H1 (cell line): Measurements from ENCODE around the gene SLC39A9. TPM values are rescaled to one million over a fixed set of nuclear protein-coding genes. Genes with fewer than 3 reads are reported as not detected.
"Not testable (repeated sequence)": the region's sequence is repeated elsewhere in the genome, so short reads cannot be mapped to it uniquely, and the experiment has no call there.

Experiments used
- CTCF ChIA-PET: fragments of 300-600 bp; sonication (Branson Sonifier 250); formaldehyde crosslinking; loops from one replicate; lab custom pipeline; 2021; ENCODE audit not compliant: partially characterized antibody; lab: Charles Lee
- POLR2A ChIA-PET: fragments of 300-600 bp; sonication (Branson Sonifier 250); formaldehyde crosslinking; loops from one replicate; lab custom pipeline; 2021; ENCODE audit warnings: inconsistent platforms; ENCODE audit not compliant: partially characterized antibody; lab: Charles Lee
- DNase-seq, 2 experiments: peaks; one replicate each; pipeline versions ENCODE4 v3.0.0 to v3.0.0-alpha.2; 2010 to 2022; ENCODE audit warnings: low spot score in 2 of 2, low read depth in 1 of 2, mixed read lengths in 1 of 2
- FAIRE-seq: peaks from 2 replicates; lab custom pipeline; 2011; peaks lifted over from hg19 to GRCh38; lab: Jason Lieb, UNC
- H2AFZ ChIP-seq: 2 replicates; pipeline ENCODE4 v1.8.1; 2012; ENCODE audit warnings: low read length, inconsistent platforms
- H2AK5ac ChIP-seq: 2 replicates; pipeline ENCODE4 v1.6.1; 2013; ENCODE audit warnings: low read depth, low read length
- H2BK120ac ChIP-seq: replicated peaks from 2 replicates; pipeline ENCODE3; 2013; ENCODE audit warnings: low read depth, low read length, inconsistent platforms
- H2BK12ac ChIP-seq: 2 replicates; pipeline ENCODE4 v1.6.1; 2013; ENCODE audit warnings: low read depth, low read length
- H2BK15ac ChIP-seq: 2 replicates; pipeline ENCODE4 v1.6.1; 2013; ENCODE audit warnings: low read length
- H2BK20ac ChIP-seq: 2 replicates; pipeline ENCODE4 v1.6.1; 2013; ENCODE audit warnings: low read length
- H2BK5ac ChIP-seq: 2 replicates; pipeline ENCODE4 v1.6.1; 2013; ENCODE audit warnings: low read depth, low read length
- H3K14ac ChIP-seq: 2 replicates; pipeline ENCODE4 v1.6.1; 2013; ENCODE audit warnings: inconsistent platforms; ENCODE audit not compliant: insufficient read length
- H3K18ac ChIP-seq: 2 replicates; pipeline ENCODE4 v1.6.1; 2013; ENCODE audit warnings: low read length; ENCODE audit errors: extremely low read depth
- H3K23ac ChIP-seq: 2 replicates; pipeline ENCODE4 v1.6.1; 2013; ENCODE audit warnings: inconsistent platforms; ENCODE audit not compliant: insufficient read length
- H3K23me2 ChIP-seq: 2 replicates; pipeline ENCODE4 v1.6.1; 2013; ENCODE audit warnings: low read depth, low read length
- H3K27ac ChIP-seq: 2 replicates; pipeline ENCODE4 v1.6.1; 2011; ENCODE audit warnings: low read depth, low read length, inconsistent platforms
- H3K27me3 ChIP-seq, 4 experiments: replicated peaks in 1 of 4; 1 replicate in 1 of 4; 2 replicates in 3 of 4; pipeline versions ENCODE4 v1.6.1 to v1.8.1; 2011 to 2013; ENCODE audit warnings: low read length in 3 of 4, mild to moderate bottlenecking in 3 of 4, inconsistent platforms in 2 of 4, mixed read lengths in 2 of 4, moderate library complexity in 1 of 4; ENCODE audit not compliant: control insufficient read depth in 3 of 4, insufficient read depth in 3 of 4; ENCODE audit errors: extremely low read depth in 1 of 4
- H3K36me3 ChIP-seq, 4 experiments: 2 replicates each; pipeline versions ENCODE4 v1.6.1 to v1.8.1; 2011 to 2013; ENCODE audit warnings: mild to moderate bottlenecking in 4 of 4, low read length in 3 of 4, moderate library complexity in 2 of 4, control low read depth in 1 of 4, inconsistent platforms in 1 of 4; ENCODE audit not compliant: insufficient read depth in 4 of 4, control insufficient read depth in 2 of 4
- H3K4ac ChIP-seq: replicated peaks from 2 replicates; pipeline ENCODE3; 2013; ENCODE audit warnings: low read length, low read depth, mixed read lengths, inconsistent platforms; ENCODE audit not compliant: insufficient read length
- H3K4me1 ChIP-seq, 4 experiments: replicated peaks in 1 of 4; 1 replicate in 1 of 4; 2 replicates in 3 of 4; pipeline versions ENCODE4 v1.6.1 to v1.8.1; 2011 to 2013; ENCODE audit warnings: low read length in 3 of 4, inconsistent platforms in 2 of 4, mixed read lengths in 1 of 4; ENCODE audit not compliant: insufficient read depth in 4 of 4, control insufficient read depth in 3 of 4
- H3K4me2 ChIP-seq, 2 experiments: 2 replicates each; pipeline versions ENCODE4 v1.6.1 to v1.8.1; 2011 to 2013; ENCODE audit warnings: low read depth in 2 of 2, low read length in 2 of 2, control low read depth in 1 of 2, inconsistent platforms in 1 of 2, mild to moderate bottlenecking in 1 of 2; ENCODE audit not compliant: insufficient read depth in 1 of 2
- H3K4me3 ChIP-seq, 4 experiments: fragments of 200-600, 300-600 bp in 1 of 4; sonication (generic), shearing (Covaris generic), sonication (Bioruptor Twin) in 1 of 4; 2 replicates each; pipeline versions ENCODE4 v1.5.1 to v1.8.1; 2011 to 2016; ENCODE audit warnings: low read length in 4 of 4, low read depth in 3 of 4, control low read depth in 2 of 4, inconsistent platforms in 2 of 4, mild to moderate bottlenecking in 2 of 4, mixed read lengths in 1 of 4, moderate library complexity in 1 of 4; ENCODE audit not compliant: insufficient read depth in 2 of 4; ENCODE audit errors: extremely low read depth in 1 of 4
- H3K56ac ChIP-seq: replicated peaks from 2 replicates; pipeline ENCODE3; 2013; ENCODE audit warnings: low read depth, mild to moderate bottlenecking, mixed read lengths, low read length, inconsistent platforms; ENCODE audit not compliant: insufficient read length
- H3K79me1 ChIP-seq: 2 replicates; pipeline ENCODE4 v1.6.1; 2013; ENCODE audit warnings: low read depth, low read length, control low read depth
- H3K79me2 ChIP-seq, 2 experiments: 2 replicates each; pipeline versions ENCODE4 v1.6.1 to v1.8.1; 2012 to 2013; ENCODE audit warnings: low read length in 2 of 2, mild to moderate bottlenecking in 2 of 2, inconsistent platforms in 1 of 2; ENCODE audit not compliant: insufficient read depth in 2 of 2, control insufficient read depth in 1 of 2
- H3K9ac ChIP-seq, 4 experiments: replicated peaks in 1 of 4; 1 replicate in 1 of 4; 2 replicates in 3 of 4; pipeline versions ENCODE4 v1.6.1 to v1.8.1; 2011 to 2013; ENCODE audit warnings: low read depth in 3 of 4, low read length in 3 of 4, control low read depth in 2 of 4, mild to moderate bottlenecking in 2 of 4, moderate library complexity in 2 of 4, inconsistent platforms in 1 of 4; ENCODE audit errors: extremely low read depth in 1 of 4
- H3K9me3 ChIP-seq, 2 experiments: 2 replicates each; pipeline versions ENCODE4 v1.6.1 to v1.8.1; 2012 to 2013; ENCODE audit warnings: mild to moderate bottlenecking in 2 of 2, moderate library complexity in 2 of 2, control low read depth in 1 of 2, inconsistent platforms in 1 of 2, low read depth in 1 of 2, low read length in 1 of 2, mixed read lengths in 1 of 2; ENCODE audit not compliant: insufficient read depth in 2 of 2
- H4K20me1 ChIP-seq, 2 experiments: replicated peaks in 1 of 2; 2 replicates each; pipeline versions ENCODE3 to v1.8.1; 2011 to 2013; ENCODE audit warnings: inconsistent platforms in 2 of 2, low read length in 2 of 2, mild to moderate bottlenecking in 1 of 2; ENCODE audit not compliant: insufficient read depth in 2 of 2, control insufficient read depth in 1 of 2
- H4K5ac ChIP-seq: 2 replicates; pipeline ENCODE4 v1.6.1; 2013; ENCODE audit warnings: low read length, low read depth, mixed read lengths, inconsistent platforms; ENCODE audit not compliant: insufficient read length
- H4K8ac ChIP-seq: 2 replicates; pipeline ENCODE4 v1.8.0; 2013; ENCODE audit warnings: mild to moderate bottlenecking, moderate library complexity, low read length, inconsistent platforms; ENCODE audit not compliant: insufficient read depth; ENCODE audit errors: extremely low read depth
- H4K91ac ChIP-seq: replicated peaks from 2 replicates; pipeline ENCODE3; 2013; ENCODE audit warnings: low read length, mixed read lengths, inconsistent platforms; ENCODE audit not compliant: insufficient read length
- BACH1 ChIP-seq: IDR thresholded peaks from 2 replicates; pipeline ENCODE4 v1.6.1; 2012; ENCODE audit warnings: low read length, improper control_type of control experiment
- GABPA ChIP-seq: IDR thresholded peaks from 2 replicates; pipeline ENCODE4 v1.6.1; 2011; ENCODE audit warnings: mild to moderate bottlenecking, low read length, moderate library complexity, borderline replicate concordance; ENCODE audit not compliant: insufficient read depth
- SUZ12 ChIP-seq: fragments of 200-600 bp; sonication (generic); IDR thresholded peaks from 2 replicates; pipeline ENCODE4 v1.6.1; 2012; ENCODE audit warnings: mild to moderate bottlenecking, inconsistent platforms, low read length, moderate library complexity, mixed read lengths
- TAF7 ChIP-seq: optimal IDR thresholded peaks from 2 replicates; pipeline ENCODE3; 2011; ENCODE audit warnings: low read depth, mild to moderate bottlenecking, inconsistent platforms, low read length, moderate library complexity, borderline replicate concordance
- WGBS, 2 experiments: shearing (Covaris generic) in 1 of 2; methylation state at CpG; one replicate each; pipeline versions ENCODE4 v1.1.6 to v1.1.7; 2013 to 2015; ENCODE audit warnings: low lambda C conversion rate in 2 of 2, mixed read lengths in 2 of 2, inconsistent platforms in 1 of 2, low coverage in 1 of 2, missing lambda C conversion rate in 1 of 2; ENCODE audit not compliant: insufficient replicate concordance in 2 of 2, insufficient coverage in 1 of 2, insufficient read length in 1 of 2; ENCODE audit errors: extremely low coverage in 1 of 2, missing lambda C conversion rate in 1 of 2; 5-methylcytosine and 5-hydroxymethylcytosine counted together
- polyA plus RNA-seq, 7 experiments: library from polyadenylated mRNA; depleted of rRNA in 3 of 7; stranded (reverse) in 5 of 7; unstranded in 2 of 7; fragments of >200 nt in 5 of 7; fragments of 200-250 nt in 2 of 7; gene quantifications; 1 replicate in 5 of 7; 2 replicates in 1 of 7; 4 replicates in 1 of 7; pipeline versions ENCODE4 v1.2.1 to v1.2.3, GENCODE V29; 2011 to 2013; ENCODE audit warnings: missing spikeins in 2 of 7, mixed read lengths in 2 of 7
- total RNA-seq: library from RNA; stranded (reverse); fragmentation: NEBNext Ultra II Directional; extraction: Animal tissue kit (Norgen Biotek cat#: 25700); gene quantifications from 2 replicates; pipeline ENCODE4 v1.2.1, GENCODE V29; 2021

The SLC39A9 gene
- total and polyA plus RNA-seq, 2 of the 8 experiments (the other 6 are each of a cell fraction or from before 2014, with no cell fraction given) = 31.0 to 44.2 TPM

DNA sequence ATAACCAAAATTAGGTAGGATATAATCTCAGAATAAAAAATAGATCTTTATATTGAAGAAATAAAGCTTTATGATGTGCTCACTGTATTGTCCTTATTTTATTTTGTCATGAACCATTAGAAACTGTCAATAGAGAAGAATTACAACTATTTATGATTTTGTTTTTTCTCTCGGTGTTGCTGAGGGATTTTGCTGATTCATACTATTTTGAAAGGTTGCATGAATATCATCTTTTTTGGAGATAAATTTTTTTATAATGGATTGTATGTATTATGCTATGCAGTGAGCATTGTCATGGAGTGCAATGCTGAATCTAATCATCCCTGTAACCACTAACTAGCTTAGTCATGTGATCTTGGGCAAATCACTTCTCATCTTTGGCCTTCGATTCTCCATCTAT is 15.0 kb downstream of the SLC39A9 start (continued):
- TF ChIP-seq TAF7 (no peak), SUZ12 (no peak), GABPA (no peak), BACH1 (no peak)
- TF ChIP-seq, all 59 proteins: peak for 0

- H3K4me2 ChIP-seq, H3K9me3 ChIP-seq, H3K9ac ChIP-seq, H3K23me2 ChIP-seq, DNase-seq, H3K79me1 ChIP-seq, H3K4ac ChIP-seq, H3K14ac ChIP-seq, H2BK12ac ChIP-seq, H2BK120ac ChIP-seq, H4K5ac ChIP-seq, CTCF ChIA-PET, H4K91ac ChIP-seq, H4K20me1 ChIP-seq, H3K4me1 ChIP-seq, H3K56ac ChIP-seq, H3K23ac ChIP-seq, H3K18ac ChIP-seq, H3K27me3 ChIP-seq, H2BK20ac ChIP-seq, H2BK5ac ChIP-seq, H3K27ac ChIP-seq, H2AFZ ChIP-seq, H2BK15ac ChIP-seq, H3K4me3 ChIP-seq, FAIRE-seq, H4K8ac ChIP-seq, H3K36me3 ChIP-seq, H2AK5ac ChIP-seq: not testable (repeated sequence)
- POLR2A ChIA-PET = interaction anchor here (0.5 kb wide), 1 partner anchor 12 kb away, joined by 3 read pairs; no protein-coding TSS in a partner anchor
- H3K79me2 ChIP-seq = peaks cover 0 to 26% of the 10 kb centered on the region in 2 experiments; a peak in 2 of 4 replicates
- WGBS, 2 experiments = 89% methylated on average over 4 of the region's 4 CpGs; no CpG with 5 or more reads in 1 of the 2 experiments
Measured at GRCh38 chr14:69416087-69416486, 17.6 kb downstream of the SLC39A9 start.
